H9 (cell line): ENCODE data around the gene CARD11. TPM values are rescaled to one million over a fixed set of nuclear protein-coding genes. Genes with fewer than 3 reads are reported as not detected.

ENCODE experiments used
- DNase-seq: peaks from one replicate; pipeline ENCODE4 v3.0.0-alpha.2; 2017
- H2AFZ ChIP-seq: one replicate; pipeline ENCODE4 v1.6.1; 2013; ENCODE audit warnings: mild to moderate bottlenecking, low read length, control low read depth, moderate library complexity
- H2AK5ac ChIP-seq: 2 replicates; pipeline ENCODE4 v1.6.1; 2013; ENCODE audit warnings: low read length, control low read depth, mixed read lengths; ENCODE audit not compliant: insufficient read length
- H2BK120ac ChIP-seq: one replicate; pipeline ENCODE4 v1.6.1; 2013; ENCODE audit warnings: low read depth, mild to moderate bottlenecking, low read length, control low read depth, inconsistent platforms; ENCODE audit not compliant: poor library complexity, severe bottlenecking
- H2BK12ac ChIP-seq: 2 replicates; pipeline ENCODE4 v1.6.1; 2013; ENCODE audit warnings: low read length, control low read depth, mixed read lengths, low read depth; ENCODE audit not compliant: insufficient read length
- H2BK15ac ChIP-seq: 2 replicates; pipeline ENCODE4 v1.6.1; 2013; ENCODE audit warnings: low read depth, low read length, control low read depth
- H2BK20ac ChIP-seq: one replicate; pipeline ENCODE4 v1.6.1; 2013; ENCODE audit warnings: low read depth, mild to moderate bottlenecking, low read length, control low read depth, inconsistent platforms; ENCODE audit not compliant: poor library complexity, severe bottlenecking
- H2BK5ac ChIP-seq: 2 replicates; pipeline ENCODE4 v1.6.1; 2013; ENCODE audit warnings: low read length, control low read depth, mixed read lengths; ENCODE audit not compliant: insufficient read length
- H3K14ac ChIP-seq: 2 replicates; pipeline ENCODE4 v1.6.1; 2013; ENCODE audit warnings: low read length, control low read depth; ENCODE audit not compliant: insufficient read depth
- H3K18ac ChIP-seq: 2 replicates; pipeline ENCODE4 v1.6.1; 2013; ENCODE audit warnings: low read depth, mild to moderate bottlenecking, mixed read lengths, low read length, control low read depth; ENCODE audit not compliant: insufficient read length
- H3K23ac ChIP-seq: 2 replicates; pipeline ENCODE4 v1.6.1; 2013; ENCODE audit warnings: low read length, control low read depth, mixed read lengths, low read depth; ENCODE audit not compliant: insufficient read length
- H3K23me2 ChIP-seq: 2 replicates; pipeline ENCODE4 v1.6.1; 2013; ENCODE audit warnings: low read depth, mild to moderate bottlenecking, mixed read lengths, low read length, control low read depth; ENCODE audit not compliant: insufficient read length, poor library complexity, severe bottlenecking
- H3K27ac ChIP-seq: 2 replicates; pipeline ENCODE4 v1.5.1; 2013; ENCODE audit warnings: low read length, control low read depth, mixed read lengths, low read depth; ENCODE audit not compliant: insufficient read length
- H3K27me3 ChIP-seq: 2 replicates; pipeline ENCODE4 v1.6.1; 2013; ENCODE audit warnings: low read length, control low read depth, inconsistent platforms; ENCODE audit not compliant: insufficient read depth
- H3K4ac ChIP-seq: 2 replicates; pipeline ENCODE4 v1.6.1; 2013; ENCODE audit warnings: low read depth, mild to moderate bottlenecking, control low read depth, inconsistent platforms, low read length, moderate library complexity
- H3K4me1 ChIP-seq: 2 replicates; pipeline ENCODE4 v1.6.1; 2013; ENCODE audit warnings: low read length, control low read depth, inconsistent platforms; ENCODE audit not compliant: insufficient read depth
- H3K4me2 ChIP-seq: 2 replicates; pipeline ENCODE4 v1.6.1; 2013; ENCODE audit warnings: low read length, control low read depth, mixed read lengths; ENCODE audit not compliant: insufficient read length, insufficient read depth
- H3K56ac ChIP-seq: 2 replicates; pipeline ENCODE4 v1.6.1; 2013; ENCODE audit warnings: low read depth, mild to moderate bottlenecking, mixed read lengths, low read length, control low read depth; ENCODE audit not compliant: insufficient read length
- H3K79me1 ChIP-seq: 2 replicates; pipeline ENCODE4 v1.6.1; 2013; ENCODE audit warnings: low read depth, mild to moderate bottlenecking, moderate library complexity, low read length, control low read depth, inconsistent platforms; ENCODE audit not compliant: insufficient read depth, poor library complexity, severe bottlenecking
- H3K79me2 ChIP-seq: 2 replicates; pipeline ENCODE4 v1.6.1; 2013; ENCODE audit warnings: low read length, control low read depth, inconsistent platforms; ENCODE audit not compliant: insufficient read depth
- H3K9ac ChIP-seq: 2 replicates; pipeline ENCODE4 v1.6.1; 2013; ENCODE audit warnings: low read length, control low read depth, mixed read lengths; ENCODE audit not compliant: insufficient read length; ENCODE audit errors: extremely low read depth
- H3K9me3 ChIP-seq: one replicate; pipeline ENCODE4 v1.6.1; 2013; ENCODE audit warnings: low read depth, low read length, inconsistent platforms; ENCODE audit not compliant: control insufficient read depth
- H3T11ph ChIP-seq: one replicate; pipeline ENCODE4 v1.6.1; 2013; ENCODE audit warnings: mild to moderate bottlenecking, low read length, control low read depth, inconsistent platforms
- H4K20me1 ChIP-seq: one replicate; pipeline ENCODE4 v1.6.1; 2013; ENCODE audit not compliant: control insufficient read depth, insufficient read length, insufficient read depth
- H4K5ac ChIP-seq: 2 replicates; pipeline ENCODE4 v1.6.1; 2013; ENCODE audit warnings: low read depth, mild to moderate bottlenecking, mixed read lengths, low read length, control low read depth; ENCODE audit not compliant: insufficient read length
- H4K8ac ChIP-seq: replicated peaks from 2 replicates; pipeline ENCODE4 v1.6.1; 2013; ENCODE audit warnings: low read length, control low read depth, mixed read lengths, low read depth; ENCODE audit not compliant: insufficient read length
- H4K91ac ChIP-seq: 2 replicates; pipeline ENCODE4 v1.6.1; 2013; ENCODE audit warnings: low read depth, mild to moderate bottlenecking, moderate library complexity, mixed read lengths, low read length, control low read depth; ENCODE audit not compliant: insufficient read length
- H3K27ac Mint-ChIP-seq, 3 experiments: 2 replicates in 2 of 3; 3 replicates in 1 of 3; pipeline ENCODE4 v1.8.0; 2020 to 2021; ENCODE audit warnings: mixed read lengths in 3 of 3, mild to moderate bottlenecking in 1 of 3, moderate library complexity in 1 of 3
- H3K27me3 Mint-ChIP-seq: 2 replicates; pipeline ENCODE4 v1.8.0; 2021; ENCODE audit warnings: low read depth, mild to moderate bottlenecking, moderate library complexity, mixed read lengths
- H3K36me3 Mint-ChIP-seq, 3 experiments: 2 replicates in 2 of 3; 3 replicates in 1 of 3; pipeline ENCODE4 v1.8.0; 2020 to 2021; ENCODE audit warnings: low read depth in 3 of 3, mixed read lengths in 3 of 3; ENCODE audit not compliant: insufficient read depth in 1 of 3
- H3K4me1 Mint-ChIP-seq, 2 experiments: 2 replicates each; pipeline ENCODE4 v1.8.0; 2020; ENCODE audit warnings: mixed read lengths in 2 of 2
- H3K4me3 Mint-ChIP-seq, 2 experiments: 2 replicates in 1 of 2; 3 replicates in 1 of 2; pipeline ENCODE4 v1.8.0; 2020 to 2021; ENCODE audit warnings: mild to moderate bottlenecking in 2 of 2, mixed read lengths in 2 of 2, moderate library complexity in 1 of 2
- H3K9me3 Mint-ChIP-seq, 2 experiments: 2 replicates in 1 of 2; 3 replicates in 1 of 2; pipeline ENCODE4 v1.8.0; 2020; ENCODE audit warnings: mild to moderate bottlenecking in 2 of 2, mixed read lengths in 2 of 2, moderate library complexity in 1 of 2
- CTCF ChIP-seq: fragments of 200-600 bp; sonication (generic); conservative IDR thresholded peaks from 3 replicates; pipeline ENCODE4 v1.8.0; 2021; ENCODE audit warnings: antibody characterized with exemption, mild to moderate bottlenecking
- WGBS: extraction: QIAGEN DNeasy Blood & Tissue Kit; methylation state at CpG from one replicate; pipeline ENCODE4 v1.1.7; 2013; ENCODE audit warnings: missing lambda C conversion rate, low lambda C conversion rate, mixed read lengths; ENCODE audit not compliant: insufficient read length; ENCODE audit errors: extremely low coverage; 5-methylcytosine and 5-hydroxymethylcytosine counted together
- total RNA-seq: library from RNA; stranded (reverse); gene quantifications from 2 replicates; pipeline ENCODE4 v1.2.1, GENCODE V29; 2021

Gene CARD11
- total RNA-seq, 1 experiment from 2014 or later: 20.0 TPM

- WGBS: 100% methylated on average over 2 of the region's 7 CpGs
- Histone ChIP-seq H3K56ac (no peak overlapping the region), H2BK20ac (no peak overlapping the region), H4K5ac (no peak overlapping the region), H3K79me2 (no peaks in the 10 kb centered on the region), H4K91ac (no peak overlapping the region), H3K27me3 (no peaks in the 10 kb centered on the region), H3K18ac (no peak overlapping the region), H2BK5ac (no peak overlapping the region), H3K4me1 (no peaks in the 10 kb centered on the region), H2BK120ac (no peak overlapping the region), H3K9me3 (no peaks in the 10 kb centered on the region), H2AK5ac (no peak overlapping the region), H2BK15ac (no peak overlapping the region), H3K4me2 (no peak overlapping the region), H3K9ac (no peak overlapping the region), H3K23me2 (no peaks in the 10 kb centered on the region), H2AFZ (no peak overlapping the region), H3K4ac (no peak overlapping the region), H3K14ac (no peak overlapping the region), H4K20me1 (no peaks in the 10 kb centered on the region), H3T11ph (no peak overlapping the region), H3K27ac (no peak overlapping the region), H3K23ac (no peak overlapping the region), H3K79me1 (no peaks in the 10 kb centered on the region), H4K8ac (no peak overlapping the region), H2BK12ac (no peak overlapping the region)
- Mint-ChIP-seq H3K27ac (peak overlapping the region in 1 of 3 experiments; percentile 31; a peak in 1 of 7 replicates), H3K27me3 (peaks cover 8% of the 10 kb centered on the region), H3K9me3 (peaks cover 2 to 4% of the 10 kb centered on the region in 2 experiments; a peak in 2 of 5 replicates), H3K36me3 (no peaks in the 10 kb centered on the region), H3K4me1 (peaks cover 4 to 9% of the 10 kb centered on the region in 2 experiments; a peak in 3 of 4 replicates), H3K4me3 (no peak overlapping the region)
- TF ChIP-seq CTCF: no peak
- DNase-seq: no peak
These were observed 19.5 kb upstream of the CARD11 start for GRCh38 chr7:3063016-3063753.
